NOMO-1 treated with dmso at 0.1 percent for 144 hours (cell line): ENCODE results near the gene CSH2.
"Not testable (repeated sequence)": the region's sequence is repeated elsewhere in the genome, so short reads cannot be mapped to it uniquely, and the experiment has no call there.

Experiments
- DNase-seq: peaks from one replicate; lab custom pipeline; 2025; ENCODE audit not compliant: unreplicated experiment; lab: John Stamatoyannopoulos, UW

Gene CSH2

DNA sequence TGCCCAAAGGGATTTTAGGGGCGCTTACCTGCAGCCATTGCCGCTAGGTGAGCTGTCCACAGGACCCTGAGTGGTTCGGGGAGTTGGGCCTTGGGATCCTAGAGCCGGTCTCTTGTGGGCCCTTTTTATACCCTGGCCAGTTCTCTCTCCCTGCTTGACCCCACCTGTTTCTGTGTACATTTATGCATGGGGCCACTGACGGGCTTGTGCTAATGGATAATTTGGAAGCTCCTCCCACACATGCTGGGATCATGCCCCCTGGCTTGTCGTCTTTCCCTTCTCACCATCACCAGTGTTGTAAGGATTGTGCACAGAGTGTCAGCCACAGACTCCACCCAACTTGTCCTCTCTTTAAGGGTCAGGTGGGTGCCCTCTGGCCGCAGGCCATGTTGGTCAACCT, at the start of gene CSH2:
Gene CSH2 (minus strand): TSS at position 101 of the 400 bp plus-strand sequence. CDS start 63 bp downstream, at position 38.
- DNase-seq: not testable (repeated sequence)

DNA sequence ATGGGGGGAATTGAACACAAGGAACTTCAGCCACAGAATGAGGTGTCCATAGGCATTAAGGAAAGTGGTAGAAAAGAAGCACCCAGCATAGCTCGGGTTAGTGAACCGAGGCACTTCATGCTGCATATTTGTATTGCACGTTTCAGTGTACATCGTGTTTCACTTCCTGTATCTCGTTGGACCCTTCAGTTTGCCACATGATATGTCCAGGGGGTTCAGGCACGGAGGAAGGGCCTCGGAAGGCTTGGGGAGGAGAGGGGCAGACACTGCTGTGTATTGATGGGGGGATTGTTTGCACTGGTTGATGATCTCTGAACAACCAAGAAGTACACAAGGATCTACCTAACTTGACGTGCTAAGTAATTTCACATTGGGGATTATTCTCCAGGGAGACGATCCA, 48.9 kb upstream of the CSH2 start:
- DNase-seq: not testable (repeated sequence)

GRCh38 chr17:63920779-63921178, 47.3 kb upstream of the CSH2 start:
- not testable (repeated sequence) for DNase-seq

DNA sequence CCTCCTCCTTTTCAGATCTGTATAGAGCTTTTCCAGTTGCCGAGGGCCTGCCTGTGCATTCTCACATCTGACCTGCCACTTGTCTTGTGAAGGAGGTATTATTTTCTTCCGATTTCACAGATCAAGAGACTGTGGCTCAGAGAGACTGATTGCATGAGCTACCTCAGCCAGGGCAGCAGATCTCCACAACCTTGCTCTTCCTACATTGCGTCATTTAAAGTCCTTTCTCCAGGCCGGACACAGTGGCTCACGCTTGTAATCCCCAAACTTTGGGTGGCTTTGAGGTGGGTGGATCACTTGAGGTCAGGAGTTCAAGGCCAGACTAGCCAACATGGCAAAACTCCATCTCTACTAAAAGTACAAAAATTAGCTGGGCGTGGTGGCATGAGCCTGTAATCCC, 46.6 kb upstream of the CSH2 start:
- DNase-seq: not testable (repeated sequence)

DNA sequence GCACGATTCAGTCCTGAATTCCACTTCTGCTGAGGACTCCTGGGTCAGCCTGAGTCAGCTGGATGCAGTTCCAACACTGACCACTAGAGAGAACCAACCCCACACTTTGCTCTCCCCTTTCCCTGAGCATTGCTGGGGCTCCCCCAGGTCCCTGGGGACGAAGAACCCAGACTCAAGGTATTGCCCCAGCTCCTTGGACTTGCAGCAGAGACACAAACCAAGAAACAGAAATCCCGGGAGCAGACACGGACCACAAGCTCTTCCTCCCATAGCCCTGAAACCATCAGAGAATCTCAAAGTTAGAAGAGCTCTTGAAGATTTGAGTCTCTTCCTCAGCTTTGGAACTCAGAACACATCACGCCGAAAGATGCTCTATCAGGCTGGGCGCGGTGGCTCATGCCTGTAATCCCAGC, 45.8 kb upstream of the CSH2 start:
- DNase-seq: no peak

DNA sequence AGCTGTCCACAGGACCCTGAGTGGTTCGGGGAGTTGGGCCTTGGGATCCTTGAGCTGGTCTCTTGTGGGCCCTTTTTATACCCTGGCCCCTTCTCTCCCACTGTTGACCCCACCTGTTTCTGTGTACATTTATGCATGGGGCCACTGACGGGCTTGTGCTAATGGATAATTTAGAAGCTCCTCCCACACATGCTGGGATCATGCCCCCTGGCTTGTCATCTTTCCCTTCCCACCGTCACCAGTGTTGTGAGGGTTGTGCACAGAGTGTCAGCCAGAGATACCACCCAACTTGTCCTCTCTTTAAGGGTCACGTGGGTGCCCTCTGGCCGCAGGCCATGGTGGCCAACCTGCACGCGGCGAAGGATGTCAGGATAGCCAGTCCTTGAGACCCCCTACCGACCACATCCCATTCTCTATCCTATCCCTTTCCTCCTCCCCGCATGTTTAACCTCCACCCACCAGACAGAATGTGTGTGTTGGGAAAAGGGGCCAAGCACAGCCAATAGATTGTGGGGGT, 45.4 kb upstream of the CSH2 start, which contains the start of gene GH1:
Gene GH1 (minus strand): TSS at position 51 of the 517 bp plus-strand sequence. CDS start 63 bp downstream, outside the sequence.
- DNase-seq: not testable (repeated sequence)

GRCh38 chr17:63918305-63918704, 44.8 kb upstream of the CSH2 start:
- DNase-seq: no peak

DNA sequence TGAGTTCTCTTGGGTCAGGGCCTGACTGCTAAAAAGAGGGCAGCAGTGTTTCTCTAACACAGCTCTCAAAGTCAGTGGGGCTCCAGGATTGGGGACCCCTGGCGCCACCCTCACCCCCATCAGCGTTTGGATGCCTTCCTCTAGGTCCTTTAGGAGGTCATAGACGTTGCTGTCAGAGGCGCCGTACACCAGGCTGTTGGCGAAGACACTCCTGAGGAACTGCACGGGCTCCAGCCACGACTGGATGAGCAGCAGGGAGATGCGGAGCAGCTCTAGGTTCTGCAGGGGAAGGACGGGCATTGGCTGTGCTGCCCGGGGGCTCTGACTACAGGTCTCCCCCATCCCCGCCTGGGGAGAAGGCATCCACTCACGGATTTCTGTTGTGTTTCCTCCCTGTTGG, 44.2 kb upstream of the CSH2 start:
- DNase-seq: no peak

DNA sequence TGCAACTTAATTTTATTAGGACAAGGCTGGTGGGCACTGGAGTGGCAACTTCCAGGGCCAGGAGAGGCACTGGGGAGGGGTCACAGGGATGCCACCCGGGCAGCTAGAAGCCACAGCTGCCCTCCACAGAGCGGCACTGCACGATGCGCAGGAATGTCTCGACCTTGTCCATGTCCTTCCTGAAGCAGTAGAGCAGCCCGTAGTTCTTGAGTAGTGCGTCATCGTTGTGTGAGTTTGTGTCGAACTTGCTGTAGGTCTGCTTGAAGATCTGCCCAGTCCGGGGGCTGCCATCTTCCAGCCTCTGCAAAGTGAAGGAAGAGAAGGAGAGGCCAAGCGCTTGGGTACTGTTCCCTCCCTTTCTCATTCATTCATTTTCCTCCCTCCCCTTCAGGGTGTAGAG, 43.7 kb upstream of the CSH2 start:
- DNase-seq: not testable (repeated sequence)

DNA sequence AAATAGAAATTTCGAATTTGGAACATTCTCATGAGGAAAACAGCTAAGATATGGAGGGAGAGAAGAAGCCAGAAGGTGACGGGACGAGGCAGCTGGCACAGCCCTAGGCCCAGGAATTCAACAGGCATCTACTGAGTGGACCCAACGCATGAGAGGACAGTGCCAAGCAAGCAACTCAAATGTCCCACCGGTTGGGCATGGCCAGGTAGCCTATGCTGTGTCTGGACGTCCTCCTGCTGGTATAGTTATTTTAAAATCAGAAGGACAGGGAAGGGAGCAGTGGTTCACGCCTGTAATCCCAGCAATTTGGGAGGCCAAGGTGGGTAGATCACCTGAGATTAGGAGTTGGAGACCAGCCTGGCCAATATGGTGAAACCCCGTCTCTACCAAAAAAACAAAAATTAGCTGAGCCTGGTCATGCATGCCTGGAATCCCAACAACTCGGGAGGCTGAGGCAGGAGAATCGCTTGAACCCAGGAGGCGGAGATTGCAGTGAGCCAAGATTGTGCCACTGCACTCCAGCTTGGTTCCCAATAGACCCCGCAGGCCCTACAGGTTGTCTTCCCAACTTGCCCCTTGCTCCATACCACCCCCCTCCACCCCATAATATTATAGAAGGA, 43.2 kb upstream of the CSH2 start:
- DNase-seq: no peak

DNA sequence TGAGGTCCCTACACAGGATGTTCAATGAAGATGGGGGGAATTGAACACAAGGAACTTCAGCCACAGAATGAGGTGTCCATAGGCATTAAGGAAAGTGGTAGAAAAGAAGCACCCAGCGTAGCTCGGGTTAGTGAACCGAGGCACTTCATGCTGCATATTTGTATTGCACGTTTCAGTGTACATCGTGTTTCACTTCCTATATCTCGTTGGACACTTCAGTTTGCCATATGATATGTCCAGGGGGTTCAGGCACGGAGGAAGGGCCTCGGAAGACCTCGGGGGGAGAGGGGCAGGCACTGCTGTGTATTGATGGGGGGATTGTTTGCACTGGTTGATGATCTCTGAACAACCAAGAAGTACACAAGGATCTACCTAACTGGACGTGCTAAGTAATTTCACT, 42.3 kb upstream of the CSH2 start:
- not testable (repeated sequence) for DNase-seq

DNA sequence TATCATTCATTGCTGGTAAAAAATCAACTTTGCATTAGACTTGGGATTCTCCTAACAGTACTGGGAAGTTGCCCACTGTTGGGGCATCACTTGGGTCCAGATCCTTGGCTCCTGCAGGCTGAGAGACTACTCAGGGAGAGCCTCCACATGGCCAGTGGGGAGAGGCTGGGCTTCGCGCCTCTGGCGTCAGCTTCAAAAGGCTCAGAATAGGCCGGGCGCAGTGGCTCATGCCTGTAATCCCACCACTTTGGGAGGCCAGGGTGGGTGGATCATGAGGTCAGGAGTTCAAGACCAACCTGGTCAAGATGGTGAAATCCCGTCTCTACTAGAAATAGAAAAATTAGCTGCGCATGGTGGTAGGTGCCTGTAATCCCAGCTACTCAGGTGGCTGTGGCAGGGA, 41.0 kb upstream of the CSH2 start:
- DNase-seq: no peak

DNA sequence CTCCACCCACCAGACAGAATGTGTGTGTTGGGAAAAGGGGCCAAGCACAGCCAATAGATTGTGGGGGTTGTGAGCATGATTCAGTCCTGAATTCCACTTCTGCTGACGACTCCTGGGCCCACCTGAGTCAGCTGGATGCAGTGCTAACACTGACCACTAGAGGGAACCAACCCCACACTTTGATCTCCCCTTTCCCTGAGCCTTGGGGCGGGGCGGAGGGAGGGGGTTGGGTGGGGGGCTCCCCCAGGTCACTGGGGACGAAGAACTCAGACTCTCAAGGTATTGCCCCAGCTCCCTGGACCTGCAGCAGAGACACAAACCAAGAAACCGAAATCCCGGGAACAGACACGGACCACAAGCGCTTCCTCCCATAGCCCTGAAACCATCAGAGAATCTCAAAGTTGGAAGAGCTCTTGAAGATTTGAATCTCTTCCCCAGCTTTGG, 38.2 kb upstream of the CSH2 start:
- no peak for DNase-seq

DNA sequence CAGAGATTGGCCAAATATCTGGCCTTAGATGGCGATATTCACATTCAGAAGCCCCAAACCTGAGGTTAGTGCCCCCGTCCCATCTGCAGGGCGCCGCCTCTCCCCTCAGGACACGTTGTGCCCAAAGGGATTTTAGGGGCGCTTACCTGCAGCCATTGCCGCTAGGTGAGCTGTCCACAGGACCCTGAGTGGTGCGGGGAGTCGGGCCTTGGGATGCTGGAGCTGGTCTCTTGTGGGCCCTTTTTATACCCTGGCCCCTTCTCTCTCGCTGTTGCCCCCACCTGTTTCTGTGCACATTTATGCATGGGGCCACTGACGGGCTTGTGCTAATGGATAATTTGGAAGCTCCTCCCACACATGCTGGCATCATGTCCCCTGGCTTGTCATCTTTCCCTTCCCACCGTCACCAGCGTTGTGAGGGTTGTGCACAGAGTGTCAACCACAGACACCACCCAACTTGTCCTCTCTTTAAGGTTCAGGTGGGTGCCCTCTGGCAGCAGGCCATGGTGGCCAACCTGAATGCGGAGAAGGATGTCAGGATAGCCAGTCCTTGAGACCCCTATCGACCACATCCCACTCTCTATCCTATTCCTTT, 37.7 kb upstream of the CSH2 start, which contains the start of gene CSHL1:
Gene CSHL1 (minus strand): TSS at position 218 of the 595 bp plus-strand sequence. CDS start 62 bp downstream, at position 156.
- no peak for DNase-seq

DNA sequence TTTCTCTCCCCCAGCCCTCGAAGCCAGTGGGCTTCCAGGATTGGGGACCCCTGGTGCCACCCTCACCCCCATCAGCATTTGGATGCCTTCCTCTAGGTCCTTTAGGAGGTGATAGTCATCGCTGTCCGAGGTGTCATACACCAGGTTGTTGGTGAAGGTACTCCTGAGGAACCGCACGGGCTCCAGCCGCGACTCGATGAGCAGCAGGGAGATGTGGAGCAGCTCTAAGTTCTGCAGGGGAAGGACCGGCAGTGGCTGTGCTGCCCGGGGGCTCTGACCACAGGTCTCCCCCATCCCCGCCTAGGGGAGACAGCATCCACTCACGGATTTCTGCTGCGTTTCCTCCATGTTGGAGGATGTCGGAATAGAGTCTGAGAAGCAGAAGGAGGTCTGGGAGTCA, 36.6 kb upstream of the CSH2 start:
- no peak for DNase-seq

DNA sequence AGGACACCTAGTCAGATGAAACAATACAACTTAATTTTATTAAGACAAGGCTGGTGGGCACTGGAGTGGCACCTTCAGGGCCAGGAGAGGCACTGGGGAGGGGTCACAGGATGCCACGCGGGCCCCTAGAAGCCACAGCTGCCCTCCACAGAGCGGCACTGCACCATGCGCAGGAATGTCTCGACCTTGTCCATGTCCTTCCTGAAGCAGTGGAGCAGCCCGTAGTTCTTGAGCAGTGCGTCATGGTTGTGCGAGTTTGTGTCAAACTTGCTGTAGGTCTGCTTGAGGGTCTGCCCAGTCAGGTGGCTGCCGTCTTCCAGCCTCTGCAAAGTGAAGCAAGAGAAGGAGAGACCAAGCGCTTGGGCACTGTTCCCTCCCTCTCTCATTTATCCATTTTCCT, 36.1 kb upstream of the CSH2 start:
- DNase-seq: not testable (repeated sequence)

GRCh38 chr17:63907161-63907778, 33.8 kb upstream of the CSH2 start:
- DNase-seq: not testable (repeated sequence)

GRCh38 chr17:63904796-63905195, 31.3 kb upstream of the CSH2 start:
- not testable (repeated sequence) for DNase-seq

- not testable (repeated sequence) for DNase-seq
Observed at GRCh38 chr17:63903787-63904201, 30.3 kb upstream of the CSH2 start.

GRCh38 chr17:63901971-63902370, 28.5 kb upstream of the CSH2 start:
- not testable (repeated sequence) for DNase-seq

DNA sequence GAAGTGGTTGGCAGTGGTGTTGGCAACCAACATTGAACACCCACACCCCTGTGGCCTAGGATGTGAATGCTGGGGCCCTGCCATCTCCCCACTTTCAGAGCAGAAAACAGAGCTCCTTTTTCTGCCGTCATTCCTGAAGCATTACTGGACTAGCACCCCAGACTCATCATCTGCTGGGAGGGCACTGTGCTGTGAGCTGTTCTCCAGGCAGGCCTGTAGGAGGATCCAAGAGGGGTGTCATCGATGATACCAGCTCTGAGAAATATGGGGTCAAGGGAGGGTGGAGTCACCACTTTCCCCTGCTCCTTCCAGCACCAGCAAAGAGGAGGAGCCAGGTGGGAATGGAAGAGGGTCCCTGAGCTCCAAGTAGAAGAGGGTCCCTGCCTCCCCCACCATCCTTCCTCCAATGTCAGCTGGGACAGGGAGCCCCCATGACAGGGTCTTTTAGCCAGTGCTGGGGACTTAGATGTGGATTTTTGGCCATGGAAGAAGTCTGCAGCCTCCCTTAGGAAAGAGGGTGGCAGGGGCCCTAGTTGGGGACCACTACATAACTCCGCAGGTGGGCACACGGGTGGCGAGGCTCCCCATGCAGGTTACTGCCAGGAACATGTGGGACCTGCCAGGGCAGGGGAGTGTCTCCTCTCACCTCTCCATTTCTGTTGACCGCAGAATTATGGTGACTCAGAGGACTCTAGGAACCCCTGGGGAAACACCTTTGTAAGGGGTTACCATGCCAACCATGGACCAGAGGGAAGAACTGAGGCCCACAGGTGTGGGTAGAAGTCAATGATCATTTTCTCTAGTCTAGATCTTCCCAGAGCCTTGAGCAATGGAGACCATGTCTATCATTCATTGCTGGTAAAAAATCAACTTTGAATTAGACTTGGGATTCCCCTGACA, 25.7 kb upstream of the CSH2 start:
- not testable (repeated sequence) for DNase-seq
